Psoas muscle (tissue), 8 donors: ENCODE measurements around the gene SULT1A1. TPM values are rescaled to one million over a fixed set of nuclear protein-coding genes. Genes with fewer than 3 reads are reported as not detected.

Experiments
- ATAC-seq, 4 donors: fragments of 200-7000 bp; cut with Tn5 transposase; one replicate each; pipeline ENCODE4 v1.9.1; 2020; ENCODE audit warnings: moderate library complexity in 3 of 4, mild to moderate bottlenecking in 2 of 4
- DNase-seq, 2 donors: peaks; one replicate each; pipeline ENCODE4 v3.0.0-alpha.2; 2020
- H3K27ac ChIP-seq: fragments of 200-600 bp; one replicate; pipeline ENCODE4 v1.8.0; 2022
- H3K27me3 ChIP-seq, 3 donors: fragments of 200-600 bp in 1 of 3; one replicate each; pipeline versions ENCODE4 v1.6.1 to v1.8.0; 2013 to 2022; ENCODE audit warnings: low read length in 2 of 3, mild to moderate bottlenecking in 2 of 3, moderate library complexity in 1 of 3; ENCODE audit not compliant: insufficient read depth in 3 of 3
- H3K36me3 ChIP-seq, 2 donors: fragments of 200-600 bp in 1 of 2; one replicate each; pipeline versions ENCODE4 v1.6.1 to v1.8.0; 2013 to 2022; ENCODE audit warnings: low read depth in 1 of 2, mild to moderate bottlenecking in 1 of 2, moderate library complexity in 1 of 2; ENCODE audit not compliant: insufficient read depth in 1 of 2
- H3K4me1 ChIP-seq: fragments of 200-600 bp; one replicate; pipeline ENCODE4 v1.8.0; 2022
- H3K4me3 ChIP-seq: fragments of 200-600 bp; one replicate; pipeline ENCODE4 v1.8.0; 2022; ENCODE audit warnings: mild to moderate bottlenecking
- H3K9me3 ChIP-seq: fragments of 200-600 bp; one replicate; pipeline ENCODE4 v1.8.0; 2022
- CTCF ChIP-seq: fragments of 200-600 bp; IDR thresholded peaks from one replicate; pipeline ENCODE4 v1.8.0; 2022; ENCODE audit warnings: antibody characterized with exemption
- WGBS, 3 donors: extraction: QIAGEN DNeasy Blood & Tissue Kit; methylation state at CpG; one replicate each; pipeline versions ENCODE4 v1.1.6 to v1.1.7; 2013; 5-methylcytosine and 5-hydroxymethylcytosine counted together
- intact Hi-C, 2 donors: fragments of 100-400 bp; cut with DNase I; formaldehyde crosslinking; loops; one replicate each; pipeline versions ENCODE4 v1.11.0 to v1.14.2; 2022
- polyA plus RNA-seq, 3 donors: library from polyadenylated mRNA; stranded (reverse); fragments of 200-250 nt; gene quantifications; one replicate each; pipeline ENCODE4 v1.2.3, GENCODE V29; 2013
- total RNA-seq, 4 donors: library from RNA; stranded (reverse); fragmentation: NEBNext Ultra II Directional in 2 of 4; extraction: Animal tissue kit (Norgen Biotek cat#: 25700) in 2 of 4; gene quantifications; one replicate each; pipeline versions ENCODE4 v1.2.1 to v1.2.4, GENCODE V29; 2021 to 2023
- donor health status: healthy with polysubstance abuse.
- donor health status: DM: no; HTN: no; CAD: no; lungs with moderate emphysema.
- donor health status: Bipolar disorder and iron deficiency.
- donor health status: healthy.
- donor health status: DM: yes; HTN: yes; CAD: no.
- donor health status: DM: no; HTN: no; CAD: no.
- donor health status: DM: no; HTN: no; CAD: no.
- donor health status: DM: yes; HTN: yes; CAD: no.

SULT1A1 gene
- total and polyA plus RNA-seq, 7 donors, result 2.8 to 22.8 (median 8.1) TPM

GRCh38 chr16:28580726-28581315 lies 29.0 kb downstream of the SULT1A1 start:
- TF ChIP-seq CTCF, result no peak
- Histone ChIP-seq H3K9me3 (no peaks in the 10 kb centered on the region), H3K4me3 (no peak overlapping the region), H3K27me3 (no peaks in the 10 kb centered on the region), H3K27ac (no peak overlapping the region), H3K4me1 (no peaks in the 10 kb centered on the region), H3K36me3 (peaks cover 9 to 76% of the 10 kb centered on the region in 2 donors)
- no peak for ATAC-seq
- no peak for DNase-seq
- WGBS, 3 donors, result 94 to 95% (median 95%) methylated on average over 15 of the region's 15 CpGs
- intact Hi-C loops, result no loop called here

- peaks cover 16% of the 10 kb centered on the region for H3K4me1 ChIP-seq
- H3K36me3 ChIP-seq, result peaks cover 2 to 28% of the 10 kb centered on the region in 2 donors
- no peak overlapping the region for H3K27ac ChIP-seq
- no peaks in the 10 kb centered on the region for H3K9me3 ChIP-seq
- H3K4me3 ChIP-seq, result no peak overlapping the region
- intact Hi-C loops, result no loop called here
- no peak for TF ChIP-seq CTCF
- DNase-seq (no peak), ATAC-seq (no peak)
- WGBS, 3 donors, result 86 to 92% (median 88%) methylated on average over 8 of the region's 8 CpGs
- H3K27me3 ChIP-seq, result no peaks in the 10 kb centered on the region
Observed at GRCh38 chr16:28575446-28576109, 34.3 kb downstream of the SULT1A1 start.

- intact Hi-C loops, result loop anchor here in 1 of 2 donors (5.0 kb wide), 1 partner anchor 32 kb away; no protein-coding TSS in a partner anchor
- no peak overlapping the region for H3K27ac ChIP-seq
- H3K4me1 ChIP-seq, result peaks cover 16% of the 10 kb centered on the region
- H3K27me3 ChIP-seq, result no peaks in the 10 kb centered on the region
- H3K4me3 ChIP-seq, result no peak overlapping the region
- H3K36me3 ChIP-seq, result peaks cover 2 to 21% of the 10 kb centered on the region in 2 donors
- DNase-seq, result no peak
- no peak for ATAC-seq
- 94 to 99% (median 96%) methylated on average over 2 of the region's 2 CpGs for WGBS, 3 donors
- no peak for TF ChIP-seq CTCF
- no peaks in the 10 kb centered on the region for H3K9me3 ChIP-seq
Observed at GRCh38 chr16:28574925-28575324, 34.9 kb downstream of the SULT1A1 start.

GRCh38 chr16:28573738-28574718 lies 35.8 kb downstream of the SULT1A1 start:
- H3K27ac ChIP-seq, result no peak overlapping the region
- no peaks in the 10 kb centered on the region for H3K9me3 ChIP-seq
- intact Hi-C loops, result loop anchor here in 1 of 2 donors (5.0 kb wide), 1 partner anchor 33 kb away; no protein-coding TSS in a partner anchor
- no peak for TF ChIP-seq CTCF
- H3K27me3 ChIP-seq, result no peaks in the 10 kb centered on the region
- H3K36me3 ChIP-seq, result peaks cover 2 to 15% of the 10 kb centered on the region in 2 donors
- H3K4me3 ChIP-seq, result no peak overlapping the region
- H3K4me1 ChIP-seq, result peaks cover 16% of the 10 kb centered on the region
- peak in 1 of 4 donors; percentile 14 for ATAC-seq
- 78 to 84% (median 84%) methylated on average over 17 of the region's 17 CpGs for WGBS, 3 donors
- no peak for DNase-seq
